Liver (tissue), 3 donors: Measurements from ENCODE around the gene BBC3.

Experiments used
- CTCF ChIP-seq: fragments of 150-350 bp; IDR thresholded peaks from 2 replicates; pipeline ENCODE4 v1.5.1; 2017; ENCODE audit warnings: improper control_type of control experiment, low read depth, low read length; ENCODE audit not compliant: missing input control
- HNF4A ChIP-seq, 2 donors: conservative IDR thresholded peaks; 2 replicates each; pipeline ENCODE4 v1.6.1; 2016; ENCODE audit warnings: antibody characterized with exemption in 2 of 2, mild to moderate bottlenecking in 2 of 2
- JUND ChIP-seq, 2 donors: IDR thresholded peaks; 2 replicates each; pipeline ENCODE4 v1.6.1; 2016; ENCODE audit warnings: antibody characterized with exemption in 2 of 2
- MAX ChIP-seq: IDR thresholded peaks from 2 replicates; pipeline ENCODE4 v1.6.1; 2016; ENCODE audit warnings: antibody characterized with exemption
- NR2F2 ChIP-seq: IDR thresholded peaks from 2 replicates; pipeline ENCODE4 v1.6.1; 2016; ENCODE audit warnings: antibody characterized with exemption
- REST ChIP-seq: IDR thresholded peaks from 2 replicates; pipeline ENCODE4 v1.6.1; 2016; ENCODE audit warnings: antibody characterized with exemption, mild to moderate bottlenecking
- donor health status: healthy.
- donor health status: healthy.

GRCh38 chr19:47203254-47203653 lies 27.7 kb downstream of the BBC3 start:
- TF ChIP-seq NR2F2 (no peak), CTCF (no peak), MAX (no peak), JUND (IDR thresholded peaks at IDR 0.05) (no peak), HNF4A (conservative IDR thresholded peaks at IDR 0.05) (peak; percentile 73 to 79), REST (no peak)
